Head of caudate nucleus (tissue), 42 donors: ENCODE results near the gene ATMIN.
A peak's percentile ranks its signal among the peaks of the same experiment; 100 is the strongest.

Experiments used
- DNase-seq, 42 donors: peaks; one replicate each; pipeline versions ENCODE4 v3.0.0 to v3.0.0-alpha.2; 2020 to 2021; ENCODE audit warnings: mixed read lengths in 7 of 42
- intact Hi-C: fragments of 100-400 bp; cut with DNase I; formaldehyde crosslinking; loops from one replicate; pipeline ENCODE4 v1.15.0; 2022

The ATMIN gene

GRCh38 chr16:81035398-81035974, at the start of gene ATMIN:
TSS of gene ATMIN (plus strand) at chr16:81035842. CDS start at chr16:81035871, 29 bp downstream.
- intact Hi-C loops = loop anchor here (5.0 kb wide), 1 partner anchor 42 kb away; the partner anchor contains the start of gene C16orf46
- peak; percentile 32 to 92 (median 84) for DNase-seq

- no peak for DNase-seq
- intact Hi-C loops = no loop called here
Observed at GRCh38 chr16:80986557-80986956, 49.1 kb upstream of the ATMIN start.

GRCh38 chr16:80988756-80989155, 46.9 kb upstream of the ATMIN start:
- intact Hi-C loops = no loop called here

GRCh38 chr16:80989801-80990200, 45.8 kb upstream of the ATMIN start:
- no peak for DNase-seq
- intact Hi-C loops = no loop called here

More at GRCh38 chr16:80988756-80989155, 46.9 kb upstream of the ATMIN start:
- no peak for DNase-seq

- no peak for DNase-seq
- intact Hi-C loops = no loop called here
Observed at GRCh38 chr16:80990577-80990976, 45.1 kb upstream of the ATMIN start.

GRCh38 chr16:80990978-80991377, 44.7 kb upstream of the ATMIN start:
- no peak for DNase-seq
- intact Hi-C loops = no loop called here

- intact Hi-C loops = no loop called here
- no peak for DNase-seq
Observed at GRCh38 chr16:80991792-80992430, 43.7 kb upstream of the ATMIN start.

- intact Hi-C loops = no loop called here
- no peak for DNase-seq
Observed at GRCh38 chr16:80992676-80993293, 42.9 kb upstream of the ATMIN start.

- DNase-seq = peak in 3 of 42 donors; percentile 27 to 52 (median 39)
- intact Hi-C loops = no loop called here
Observed at GRCh38 chr16:80993307-80993706, 42.3 kb upstream of the ATMIN start.

GRCh38 chr16:80993834-80994233, 41.8 kb upstream of the ATMIN start:
- intact Hi-C loops = no loop called here
- no peak for DNase-seq

GRCh38 chr16:80994451-80994850, 41.2 kb upstream of the ATMIN start:
- intact Hi-C loops = no loop called here
- no peak for DNase-seq

GRCh38 chr16:80996688-80997138, 38.9 kb upstream of the ATMIN start:
- no peak for DNase-seq
- intact Hi-C loops = no loop called here

- no peak for DNase-seq
Observed at GRCh38 chr16:80997139-80997798, 38.4 kb upstream of the ATMIN start.

GRCh38 chr16:80997964-80998620, 37.5 kb upstream of the ATMIN start:
- intact Hi-C loops = no loop called here
- no peak for DNase-seq

More at GRCh38 chr16:80997139-80997798, 38.4 kb upstream of the ATMIN start:
- intact Hi-C loops = no loop called here

- intact Hi-C loops = loop anchor here (10.0 kb wide), 1 partner anchor 74 kb away; the partner anchor contains the start of gene C16orf46
- DNase-seq = no peak
Observed at GRCh38 chr16:81000873-81001272, 34.8 kb upstream of the ATMIN start.

- intact Hi-C loops = loop anchor here (10.0 kb wide), 1 partner anchor 73 kb away; the partner anchor contains the start of gene C16orf46
- DNase-seq = no peak
Observed at GRCh38 chr16:81001330-81001729, 34.3 kb upstream of the ATMIN start.

GRCh38 chr16:81003064-81003463, 32.6 kb upstream of the ATMIN start:
- intact Hi-C loops = loop anchor here (10.0 kb wide), 1 partner anchor 72 kb away; the partner anchor contains the start of gene C16orf46
- DNase-seq = no peak

GRCh38 chr16:81003610-81004460, 31.8 kb upstream of the ATMIN start:
- intact Hi-C loops = loop anchor here (10.0 kb wide), 1 partner anchor 71 kb away; the partner anchor contains the start of gene C16orf46
- no peak for DNase-seq
